HG02610 (cell line): ENCODE results near the gene RAB30.

Experiments used
- ATAC-seq: cut with Tn5 transposase; IDR thresholded peaks from one replicate; pipeline ENCODE4 v1.9.1; 2021; ENCODE audit warnings: mild to moderate bottlenecking, moderate library complexity; ENCODE audit not compliant: unreplicated experiment

RAB30 gene

DNA sequence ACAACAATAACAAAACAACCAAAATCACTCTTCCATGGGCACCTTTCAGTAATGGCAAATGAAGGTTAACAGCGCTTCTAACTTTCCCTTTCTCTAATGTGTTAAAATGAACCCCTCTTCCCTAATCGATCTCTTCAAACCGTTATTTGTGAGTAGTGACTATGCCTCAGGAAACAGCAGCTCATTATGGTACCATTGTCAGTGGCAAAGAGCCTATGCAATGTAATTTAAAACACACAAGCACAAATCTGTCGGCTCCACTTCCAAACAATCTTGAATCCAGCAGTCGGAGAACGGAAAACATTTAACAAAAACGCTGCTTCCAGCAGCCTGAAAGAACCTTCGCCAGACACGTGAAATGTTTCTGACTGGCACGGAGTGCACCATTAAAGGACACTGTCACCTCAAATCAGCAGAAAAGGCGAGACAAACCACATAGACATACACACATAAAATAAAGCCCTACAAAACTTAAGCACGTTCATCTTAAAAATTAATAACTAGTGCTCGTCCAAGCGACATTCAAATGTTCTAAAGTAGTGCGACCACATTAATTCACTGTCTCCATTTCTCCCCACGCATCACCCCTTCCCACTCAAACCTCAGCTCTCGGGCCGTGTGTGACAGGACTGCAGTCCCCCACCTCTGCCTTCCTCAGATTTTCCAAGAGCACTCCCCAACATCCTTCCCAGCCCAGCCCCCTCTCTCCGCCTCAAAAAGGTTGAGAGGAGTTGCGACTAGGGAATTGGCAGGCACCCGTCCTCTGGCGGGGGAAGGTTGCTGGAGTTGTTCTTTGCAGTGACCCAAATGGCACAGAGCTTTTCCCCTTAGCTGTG, 748 bp downstream of the RAB30 start:
- ATAC-seq: no peak

DNA sequence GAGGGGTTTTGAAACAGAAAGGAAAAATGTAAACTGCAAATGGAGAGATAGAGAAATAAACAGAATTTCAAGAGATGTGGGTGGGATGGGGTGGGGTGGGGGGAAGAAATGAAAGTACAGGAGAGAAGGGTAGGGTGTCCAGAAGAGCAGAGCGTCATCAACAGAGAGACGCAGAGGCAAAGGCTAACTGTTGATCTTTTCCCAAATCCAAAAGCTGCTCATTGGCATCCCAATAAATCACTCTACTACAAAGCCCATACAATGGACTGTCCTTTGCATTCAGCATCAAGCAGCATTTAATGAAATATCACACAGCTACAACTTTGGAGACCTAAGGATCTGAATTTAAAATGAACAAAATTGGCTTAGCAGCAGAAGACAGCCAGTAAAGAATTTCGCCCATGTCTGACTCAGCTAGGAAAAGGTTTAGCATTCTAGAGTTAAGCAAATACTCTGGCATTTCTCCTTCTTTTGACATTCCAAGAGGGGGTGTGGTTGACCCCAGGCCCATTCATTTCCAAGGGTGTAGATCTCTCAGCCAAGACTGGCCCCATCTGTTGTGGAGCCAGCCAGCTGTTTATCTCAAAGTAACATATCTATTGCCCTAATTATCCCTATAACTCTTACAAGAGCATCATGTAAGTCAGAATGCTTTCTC, 1.5 kb downstream of the RAB30 start:
- ATAC-seq: no peak

DNA sequence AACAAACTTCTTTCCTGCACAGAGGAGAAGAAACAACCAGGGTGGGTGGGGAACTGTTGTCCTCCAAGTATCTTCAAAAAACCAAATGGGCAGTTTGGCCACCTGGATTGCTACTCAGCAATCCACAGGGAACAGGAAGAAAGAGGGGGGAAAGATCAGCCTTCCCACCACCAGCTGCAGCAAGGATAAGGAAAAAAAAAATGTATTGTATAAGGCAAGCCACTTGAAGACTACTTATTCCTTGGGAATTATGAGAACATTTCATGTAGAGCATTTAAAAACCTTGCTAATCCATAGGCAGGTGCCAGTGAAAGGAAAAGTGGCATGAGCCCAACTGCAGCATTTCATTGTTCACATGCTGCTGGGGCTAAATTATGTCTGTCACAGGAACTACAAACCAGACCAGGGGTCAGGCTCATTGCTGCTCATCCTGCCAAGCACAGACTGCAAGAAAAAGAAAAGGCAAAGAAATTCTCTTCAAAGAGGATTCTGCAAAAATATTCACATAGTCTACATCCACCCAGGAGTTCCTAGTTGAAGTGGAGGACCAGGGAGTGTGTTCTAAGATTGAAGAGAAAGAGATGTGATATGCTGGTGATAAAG, 2.2 kb downstream of the RAB30 start:
- no peak for ATAC-seq

DNA sequence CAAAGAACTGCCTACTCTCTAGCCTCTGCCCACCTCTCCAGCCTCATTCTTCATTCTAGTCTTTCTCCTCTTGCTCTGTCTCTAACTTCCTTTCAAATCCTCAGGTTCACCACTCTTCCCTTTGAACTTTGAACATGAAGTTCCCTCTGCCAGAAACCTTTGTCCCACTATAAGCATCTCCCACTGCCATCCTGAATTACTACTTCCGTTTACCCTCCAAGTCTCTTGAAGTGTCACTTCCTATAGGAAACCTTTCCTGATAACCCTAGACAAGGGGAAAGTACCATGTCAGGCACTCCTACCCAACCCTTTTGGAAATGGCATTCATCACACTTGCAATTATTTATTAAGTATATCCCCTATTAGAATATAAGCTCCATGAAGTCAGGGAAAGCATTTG, 3.1 kb downstream of the RAB30 start:
- no peak for ATAC-seq

DNA sequence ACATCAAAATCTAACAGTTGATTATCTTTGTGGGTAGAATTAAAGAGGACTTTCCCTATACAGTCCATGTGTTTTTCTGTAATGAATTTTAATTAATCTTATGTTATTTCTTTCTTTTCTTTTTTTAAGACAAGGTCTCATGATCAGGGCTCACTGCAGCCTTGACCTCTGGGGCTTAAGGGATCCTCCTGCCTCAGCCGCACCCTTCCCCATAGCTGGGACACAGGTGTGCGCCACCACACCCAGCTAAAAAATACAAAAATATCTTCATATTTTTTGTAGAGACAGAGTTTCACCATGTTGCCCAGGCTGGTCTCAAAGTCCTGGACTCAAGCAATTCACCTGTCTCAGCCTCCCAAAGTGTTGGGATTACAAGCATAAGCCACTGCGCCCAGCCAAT, 7.7 kb downstream of the RAB30 start:
- no peak for ATAC-seq

DNA sequence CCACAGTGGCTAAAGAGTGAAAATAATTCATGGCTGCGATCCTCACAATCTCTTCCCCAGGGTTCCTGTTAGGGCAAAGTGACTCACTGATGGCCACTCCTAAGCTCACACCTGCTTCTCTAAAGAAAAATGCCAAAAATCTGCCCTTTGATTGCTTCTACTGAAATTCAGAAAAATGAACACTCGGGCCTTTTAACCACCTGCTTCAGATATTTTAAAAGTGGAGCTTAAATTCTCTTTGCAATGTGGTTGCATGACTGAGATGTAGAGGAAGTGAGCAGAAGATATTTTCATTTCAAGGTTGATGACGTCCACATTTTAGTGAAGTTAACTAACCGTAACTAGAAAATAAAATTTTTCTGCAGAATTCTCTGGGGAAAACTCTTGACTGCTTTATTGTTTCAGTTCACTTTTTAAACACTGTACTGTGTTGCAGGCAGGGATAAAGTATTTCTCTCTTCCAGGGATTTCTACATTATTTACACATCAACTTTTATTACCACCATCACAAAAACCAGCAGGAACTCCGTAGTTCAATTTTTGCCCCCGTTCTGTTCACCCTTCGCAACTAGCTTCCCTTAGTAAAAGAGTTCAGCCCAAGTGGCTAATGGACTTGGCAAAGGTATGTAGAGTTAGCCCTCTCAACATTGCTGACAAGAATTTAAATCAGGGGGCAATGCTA, 8.5 kb downstream of the RAB30 start:
- ATAC-seq: peak; percentile 66

DNA sequence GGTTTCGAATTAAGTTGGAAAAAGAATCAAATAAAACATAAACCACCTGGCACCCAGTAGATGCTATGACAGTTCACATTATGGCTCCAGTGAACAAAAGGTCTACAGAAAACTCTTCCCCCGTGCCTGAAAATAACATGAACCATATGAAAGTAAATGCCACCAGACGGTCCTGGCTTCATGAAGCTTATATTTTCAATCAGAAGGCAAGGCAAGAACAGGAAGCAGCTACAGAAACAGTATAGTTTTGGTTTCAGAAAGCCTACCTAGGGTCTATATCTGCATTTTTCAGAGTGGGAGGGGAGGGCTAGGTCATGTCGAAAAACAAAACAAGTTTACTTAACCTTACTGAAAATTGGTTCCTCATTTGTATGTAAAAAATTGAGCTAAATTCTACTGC, 9.8 kb downstream of the RAB30 start:
- peak; percentile 71 for ATAC-seq

DNA sequence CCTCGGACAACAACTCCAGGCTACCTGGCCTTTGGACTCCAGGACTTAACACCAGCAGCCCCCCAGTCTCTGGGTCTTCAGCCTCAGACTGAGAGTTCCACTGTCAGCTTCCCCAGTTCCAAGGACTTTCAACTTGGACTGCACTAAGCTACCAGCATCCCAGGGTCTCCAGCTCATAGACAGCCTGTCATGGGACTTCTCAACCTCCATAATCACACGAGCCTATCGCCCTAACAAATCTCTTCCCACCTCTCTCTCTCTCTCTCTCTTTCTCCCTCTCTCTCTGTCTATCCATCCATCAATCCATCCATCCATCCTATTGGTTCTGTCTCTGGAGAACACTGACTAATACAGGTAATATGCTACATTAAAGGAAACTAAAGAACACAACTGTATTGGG, 10.7 kb downstream of the RAB30 start:
- ATAC-seq: no peak

DNA sequence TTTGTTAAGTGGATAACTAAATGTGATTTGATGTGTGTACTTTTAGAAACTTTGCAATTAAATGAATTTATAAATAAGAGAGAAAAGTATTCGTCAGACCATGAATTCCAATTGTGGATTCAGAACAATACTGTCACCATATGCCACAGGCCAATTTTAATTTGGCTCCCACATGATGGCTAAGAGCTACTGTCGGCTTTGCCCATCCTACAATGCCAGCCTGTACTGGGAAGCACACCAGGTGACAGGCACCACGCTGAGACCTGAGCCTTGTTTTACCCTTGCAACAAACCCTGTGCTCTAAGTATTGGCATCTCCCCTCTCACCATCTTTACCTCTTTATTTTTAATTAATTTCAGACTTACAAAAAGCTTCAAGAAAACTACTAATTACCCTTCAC, 14.0 kb downstream of the RAB30 start:
- ATAC-seq: no peak

DNA sequence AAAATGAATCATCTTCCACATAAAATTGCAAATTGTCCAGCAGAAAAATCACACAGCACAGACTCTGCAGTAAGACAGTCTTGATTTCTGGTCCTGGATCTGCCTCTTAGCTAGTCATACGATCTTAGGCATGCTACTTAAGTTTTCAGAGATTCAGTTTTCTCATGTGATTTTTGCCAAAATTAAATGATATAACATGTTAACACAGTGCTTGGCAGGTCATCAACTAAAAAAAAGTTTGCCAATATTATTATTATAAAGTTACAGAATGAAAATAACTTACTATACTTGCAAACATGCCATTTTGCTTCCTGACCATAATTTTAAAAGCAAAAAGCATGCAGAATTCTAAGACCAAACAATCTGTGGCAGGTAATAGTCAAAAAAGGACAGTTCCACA, 15.1 kb downstream of the RAB30 start:
- ATAC-seq: no peak

DNA sequence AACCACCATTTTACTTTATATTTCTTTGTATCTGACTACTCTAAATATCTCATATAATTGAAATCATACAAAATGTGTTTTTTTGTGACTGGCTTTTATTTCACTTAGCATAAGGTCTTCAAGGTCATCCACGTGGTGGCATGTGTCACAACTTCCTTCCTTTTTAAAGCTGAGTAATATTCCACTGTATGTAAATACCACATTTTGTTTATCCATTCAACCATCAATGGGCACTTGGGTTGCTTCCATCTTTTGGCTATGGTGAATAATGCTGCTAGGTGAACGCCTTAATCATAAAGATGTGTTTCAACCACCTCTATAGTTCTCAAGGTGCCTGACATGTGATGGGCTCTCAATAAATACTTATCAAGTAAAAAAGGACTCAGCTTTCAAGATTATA, 15.5 kb downstream of the RAB30 start:
- no peak for ATAC-seq

DNA sequence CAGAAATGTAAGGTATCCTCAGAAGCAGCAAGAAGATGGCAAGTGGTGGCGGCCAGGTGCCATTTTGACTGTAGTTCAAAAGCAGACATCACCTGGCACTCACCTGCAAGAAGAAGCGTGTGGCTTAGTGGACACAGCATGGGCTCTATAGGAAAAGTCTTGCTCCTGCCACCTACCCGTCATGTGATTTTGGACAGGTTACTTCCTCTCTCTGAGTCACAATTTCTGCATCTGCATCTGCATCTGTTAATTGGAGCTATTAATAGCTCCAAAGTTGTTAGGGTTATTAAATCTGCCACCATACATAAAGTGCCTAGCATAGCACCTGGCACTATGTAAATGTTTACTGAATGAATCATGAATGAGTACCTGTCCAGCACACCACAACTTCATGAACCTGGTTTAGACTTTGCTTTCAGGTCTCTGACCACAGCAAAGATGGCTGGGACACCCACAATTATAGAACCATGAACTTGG, 16.8 kb downstream of the RAB30 start:
- ATAC-seq: peak; percentile 38

DNA sequence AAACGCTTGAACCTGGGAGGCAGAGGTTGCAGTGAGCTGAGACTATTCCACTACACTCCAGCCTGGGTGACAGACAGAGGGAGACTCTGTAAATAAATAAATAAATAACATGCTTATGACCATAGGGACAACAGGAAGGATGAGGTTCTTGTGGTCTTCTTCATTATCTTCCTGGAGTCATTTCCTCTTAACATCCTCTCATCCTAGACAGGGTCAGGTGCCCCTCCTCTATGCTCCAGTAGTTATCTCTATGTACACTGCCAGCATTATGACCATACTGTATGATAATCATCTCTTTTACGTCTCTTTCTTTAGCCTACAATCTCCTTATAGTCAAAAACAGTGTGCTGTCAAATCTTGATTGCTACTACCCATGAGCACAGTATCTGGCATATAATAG, 17.7 kb downstream of the RAB30 start:
- ATAC-seq: peak; percentile 72

DNA sequence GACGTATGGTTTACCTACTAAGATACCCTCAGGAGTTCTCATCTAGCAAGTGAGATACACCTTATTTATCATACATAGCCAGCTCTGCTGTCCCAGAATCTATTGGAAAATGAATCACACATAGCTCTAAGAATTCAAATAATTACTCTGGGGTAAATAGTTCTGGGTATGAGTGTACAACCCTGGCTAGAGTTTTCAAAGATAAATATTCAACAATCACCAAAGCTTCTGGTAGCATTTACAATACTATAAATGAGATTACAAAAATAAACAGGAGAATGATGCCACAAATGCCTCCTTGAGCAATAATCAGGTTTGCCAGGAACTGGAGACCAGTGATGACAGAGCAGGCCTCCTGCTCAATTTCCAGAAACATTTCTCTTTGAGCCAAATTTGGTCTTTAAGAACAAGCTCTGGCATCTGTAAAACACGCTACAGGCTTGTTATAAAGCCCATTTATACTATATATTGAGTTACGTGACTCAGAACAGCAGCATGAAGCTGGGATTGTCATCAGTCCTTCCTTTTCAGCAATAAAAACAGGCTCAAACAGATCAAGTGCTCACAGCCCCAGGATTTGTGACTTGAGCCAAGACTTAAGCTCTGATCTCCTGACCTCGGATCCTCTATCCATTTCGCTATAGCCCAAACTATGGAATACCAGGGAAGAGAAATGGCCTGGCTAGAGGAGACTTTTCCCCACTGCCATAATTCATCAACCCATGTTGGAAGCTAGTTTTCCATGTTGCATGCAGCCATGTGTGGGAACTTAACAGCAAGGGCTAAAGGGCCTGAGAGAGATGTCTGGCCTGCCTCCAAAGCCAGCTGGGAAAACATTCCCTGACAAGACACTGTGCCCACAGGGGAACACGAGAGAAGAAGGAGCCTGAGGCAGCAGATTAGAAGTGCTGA, 19.7 kb downstream of the RAB30 start:
- ATAC-seq: no peak

DNA sequence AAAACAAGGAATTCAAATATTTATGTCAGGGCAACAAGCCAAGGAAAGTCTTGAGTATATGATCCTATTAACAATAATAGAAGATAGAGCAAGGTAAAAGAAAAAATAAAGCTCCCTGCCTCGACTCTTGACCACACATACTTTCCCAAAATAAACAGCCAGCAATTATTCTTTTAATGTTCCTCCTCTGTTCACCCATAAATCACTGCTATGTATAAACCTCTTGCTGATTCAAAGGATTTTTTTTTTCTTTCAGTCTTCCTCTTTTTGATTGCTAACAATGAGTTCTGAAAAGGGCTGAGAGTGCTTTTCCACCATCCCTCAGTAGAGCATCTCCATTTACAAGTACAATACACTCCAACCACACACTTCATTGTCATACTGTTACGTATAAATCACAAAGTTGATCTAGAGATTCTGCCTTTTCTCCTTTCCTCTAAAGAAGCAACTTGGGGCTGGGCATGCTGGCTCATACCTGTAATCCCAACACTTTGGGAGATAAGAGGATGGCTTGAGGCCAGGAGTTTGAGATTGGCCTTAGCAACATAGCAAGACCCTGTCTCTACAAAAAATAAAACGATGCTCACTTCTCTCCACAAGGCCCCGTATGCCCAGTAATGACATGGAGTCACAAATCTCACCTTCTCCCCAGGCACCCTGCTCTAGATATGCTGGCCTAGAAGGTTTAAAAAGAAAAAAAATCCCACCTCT, 24.0 kb downstream of the RAB30 start:
- ATAC-seq: no peak

DNA sequence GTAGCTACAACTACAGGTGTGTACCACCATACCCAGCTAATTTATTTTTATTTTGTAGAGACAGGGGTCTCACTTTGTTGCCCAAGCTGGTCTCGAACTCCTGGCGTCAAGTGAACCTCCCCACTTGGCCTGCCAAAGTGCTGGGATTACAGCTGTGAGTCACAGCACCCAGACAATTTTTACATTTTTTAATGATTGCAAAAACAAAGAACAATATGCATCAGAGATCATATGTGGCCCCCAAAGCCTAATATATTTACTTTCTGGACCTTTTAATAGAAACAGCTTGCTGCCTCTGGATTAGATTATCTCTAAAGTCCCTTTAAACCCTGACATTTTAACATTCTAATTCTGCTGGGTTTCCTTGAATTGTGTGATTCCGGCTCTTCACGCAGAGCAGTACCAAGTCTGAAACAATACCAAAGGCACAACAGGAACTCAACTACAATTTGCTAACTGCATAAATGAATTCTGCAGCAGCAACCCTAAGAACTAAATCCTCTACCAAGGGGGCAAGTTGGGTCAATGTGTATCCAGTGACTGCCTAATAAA, 25.0 kb downstream of the RAB30 start:
- no peak for ATAC-seq

DNA sequence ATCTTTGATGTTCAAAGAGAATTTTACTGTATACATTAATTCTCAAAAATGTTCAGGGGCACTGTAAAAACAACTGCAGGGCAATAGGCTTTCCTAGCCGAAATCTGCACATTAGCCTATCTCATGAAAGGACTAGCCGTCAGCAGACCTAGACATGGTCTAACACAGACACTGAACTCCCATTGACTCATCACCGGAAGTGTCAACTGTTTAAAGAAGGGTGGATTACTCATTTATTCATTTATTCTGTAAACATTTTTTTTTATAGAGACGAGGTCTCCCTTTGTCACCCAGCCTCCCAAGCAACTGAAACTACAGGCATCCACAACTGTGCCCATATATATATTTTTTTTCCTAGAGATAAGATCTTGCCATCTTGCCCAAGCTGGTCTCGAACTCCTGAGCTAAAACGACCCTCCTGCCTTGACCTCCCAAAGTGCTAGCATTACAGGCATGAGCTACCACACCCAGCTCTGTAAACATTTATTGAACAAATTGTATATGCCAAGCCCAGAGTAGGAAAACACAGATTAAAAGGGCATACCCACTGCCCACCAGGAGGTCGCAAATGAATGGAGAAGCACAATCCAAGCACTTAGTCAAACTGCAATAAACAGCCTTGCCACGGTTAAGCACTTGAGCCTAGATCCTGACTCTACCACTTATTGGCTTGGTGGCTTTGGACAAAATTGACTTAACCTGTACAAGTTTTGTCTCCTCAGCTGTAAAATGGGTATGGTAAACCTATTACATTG, 26.6 kb downstream of the RAB30 start:
- ATAC-seq: peak; percentile 59

DNA sequence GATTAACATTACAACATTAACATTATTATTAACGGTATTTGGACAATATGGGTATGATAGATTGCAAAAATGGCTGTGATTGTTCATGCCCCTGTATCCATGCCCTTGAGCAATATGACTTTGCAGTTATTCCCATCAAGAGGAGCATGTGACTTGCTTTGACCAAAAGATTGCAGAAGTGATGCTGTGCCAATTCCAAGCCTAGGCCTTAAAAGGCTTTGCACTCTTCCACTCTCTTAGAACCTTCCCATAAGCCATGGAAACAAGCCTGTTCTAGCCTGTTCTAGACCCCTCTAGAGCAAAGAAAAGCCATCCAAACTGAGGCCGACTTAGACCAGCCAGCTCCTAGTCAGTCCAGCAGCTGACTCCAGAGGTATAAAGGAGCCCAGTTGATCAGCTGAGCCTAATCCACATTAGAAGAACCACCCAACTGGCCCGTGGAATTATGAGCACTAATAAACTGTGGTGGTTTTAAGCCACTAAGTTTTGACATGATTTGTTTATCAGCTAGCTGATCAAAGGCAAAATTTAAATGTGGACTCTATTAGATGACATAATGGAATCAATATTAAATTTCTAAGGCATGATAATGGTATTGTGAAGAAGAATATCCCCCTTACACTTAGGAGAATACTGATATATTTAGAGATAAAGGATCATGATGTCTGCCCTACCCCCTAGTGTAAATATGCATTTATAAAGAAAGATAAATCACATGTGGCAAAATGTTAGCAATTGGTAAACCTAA, 28.6 kb downstream of the RAB30 start:
- no peak for ATAC-seq
